COLO668 (cell line): ENCODE data around the gene DAND5.
"Not testable (repeated sequence)": the region's sequence is repeated elsewhere in the genome, so short reads cannot be mapped to it uniquely, and the experiment has no call there.

Experiments used
- DNase-seq: peaks from one replicate; lab custom pipeline; 2025; ENCODE audit not compliant: unreplicated experiment; lab: John Stamatoyannopoulos, UW

DAND5 gene

DNA sequence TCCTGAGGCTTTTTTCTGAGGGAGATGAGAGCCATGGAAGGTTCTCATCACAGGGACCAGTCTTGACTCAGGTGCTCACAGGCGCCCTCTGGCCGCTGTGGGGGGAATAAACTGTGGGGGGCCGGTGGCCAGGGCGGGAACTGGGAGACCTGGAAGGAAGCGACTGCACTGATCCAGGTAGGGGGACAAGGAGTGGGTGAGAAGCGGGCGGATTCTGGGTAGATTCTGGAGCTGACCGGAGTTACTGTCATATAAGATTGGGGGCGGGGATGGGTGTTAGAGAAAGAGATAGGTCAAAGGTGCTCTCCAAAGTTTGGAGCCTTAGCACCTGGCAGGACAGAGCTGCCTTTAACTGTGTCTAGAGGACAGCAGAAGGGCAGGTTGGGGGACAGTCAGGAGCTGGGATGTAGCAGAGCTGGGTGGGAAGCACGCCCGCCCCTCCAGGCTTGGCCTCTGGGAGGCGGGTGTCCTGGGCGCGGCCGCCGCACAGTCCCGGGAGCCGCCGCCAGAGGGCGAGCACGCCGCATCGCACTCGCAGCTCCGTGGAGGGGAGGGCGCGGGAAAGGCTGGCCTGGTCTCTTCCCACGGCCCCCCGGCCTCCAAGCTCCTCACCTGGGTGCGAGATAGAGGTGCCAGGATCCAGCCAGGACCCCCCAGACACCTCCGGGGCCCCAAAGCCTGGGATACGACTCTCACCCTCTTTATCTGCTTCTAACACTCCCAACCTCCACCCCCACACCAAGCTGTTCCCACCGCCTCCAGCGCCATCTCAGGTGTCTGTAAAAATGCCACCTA is 4.2 kb upstream of the DAND5 start:
- DNase-seq, result peak; percentile 84

DNA sequence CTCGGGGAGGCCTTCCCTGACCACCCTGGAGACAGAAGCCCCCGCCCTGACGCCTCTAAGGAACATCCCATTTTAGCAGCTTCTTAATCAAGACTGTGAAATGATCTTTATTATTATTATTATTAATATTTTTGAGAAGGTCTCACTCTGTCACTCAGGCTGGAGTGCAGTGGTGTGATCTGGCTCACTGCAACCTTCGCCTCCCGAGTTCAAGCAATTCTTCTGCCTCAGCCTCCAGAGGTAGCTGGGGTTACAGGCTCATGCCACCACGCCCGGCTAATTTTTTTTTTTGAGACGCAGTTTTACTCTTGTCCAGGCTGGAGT is 3.6 kb upstream of the DAND5 start:
- DNase-seq, result no peak

DNA sequence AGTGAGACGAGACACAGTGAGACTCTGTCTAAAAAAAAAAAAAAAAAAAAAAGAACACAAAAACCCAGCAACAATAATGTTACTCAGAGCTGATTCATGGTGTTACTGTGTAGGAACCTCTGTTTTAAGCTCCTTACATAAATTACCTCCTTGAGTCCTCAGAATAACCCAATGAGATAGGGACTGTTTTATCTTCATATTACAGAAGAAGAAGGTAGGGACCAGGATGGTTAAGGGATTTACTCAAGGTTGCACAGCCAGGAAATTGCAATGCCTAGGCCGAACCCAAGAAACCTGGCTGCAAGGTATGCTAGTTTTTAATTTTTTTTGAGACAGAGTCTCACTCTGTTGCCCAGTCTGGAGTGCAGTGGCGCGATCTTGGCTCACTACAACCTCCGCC is 1.5 kb upstream of the DAND5 start:
- no peak for DNase-seq

DNA sequence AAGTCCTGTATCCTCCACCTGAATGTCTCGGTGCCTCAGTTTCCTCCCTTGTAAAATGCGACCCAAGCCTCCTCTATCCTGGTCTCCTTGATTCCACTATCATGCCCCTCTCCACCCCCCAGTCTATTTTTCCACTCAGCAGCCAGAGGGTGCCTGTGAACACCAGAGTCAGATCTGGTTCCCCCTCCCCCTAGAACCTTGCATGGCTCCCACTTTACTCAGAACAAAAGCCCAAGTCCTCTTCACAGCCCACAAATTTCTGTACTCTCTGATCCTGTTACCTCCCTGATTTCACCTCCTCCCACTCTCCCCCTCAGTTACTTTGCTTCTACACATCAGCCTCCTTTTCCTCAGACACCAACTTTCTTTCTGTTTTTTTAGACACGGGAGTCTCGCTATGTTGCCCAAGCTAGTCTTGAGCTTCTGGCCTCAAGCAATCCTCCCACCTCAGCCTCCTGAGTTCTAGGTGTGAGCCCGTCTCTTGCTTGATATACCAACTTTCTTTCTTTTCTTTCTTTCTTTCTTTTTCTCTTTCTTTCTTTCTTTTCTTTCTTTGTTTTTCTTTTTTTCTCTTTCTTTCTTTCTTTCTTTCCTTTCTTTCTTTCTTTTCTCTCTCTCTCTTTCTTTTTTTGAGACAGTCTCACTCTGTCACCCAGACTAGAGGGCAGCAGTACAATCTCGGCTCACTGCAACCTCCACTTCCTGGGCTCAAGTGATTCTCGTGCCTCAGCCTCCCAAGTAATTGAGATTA is 869 bp downstream of the DAND5 start:
- no peak for DNase-seq

DNA sequence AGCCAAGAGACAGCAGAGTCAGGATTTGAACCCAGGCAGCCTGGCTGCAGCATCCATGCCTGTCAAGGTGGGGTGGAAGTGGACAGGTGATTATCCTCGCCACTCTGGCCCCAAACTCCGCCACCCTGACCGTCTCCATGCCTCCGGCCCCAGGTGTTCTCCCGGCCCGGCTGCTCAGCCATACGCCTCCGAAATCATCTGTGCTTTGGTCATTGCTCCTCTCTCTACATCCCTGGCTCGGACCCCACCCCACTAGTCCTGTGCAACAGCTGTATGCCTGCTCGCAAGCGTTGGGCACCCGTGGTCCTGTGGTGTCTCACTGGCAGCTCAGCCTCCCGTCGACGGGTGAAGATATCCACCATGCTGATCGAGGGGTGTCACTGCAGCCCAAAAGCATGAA is 3.9 kb downstream of the DAND5 start:
- DNase-seq, result no peak

DNA sequence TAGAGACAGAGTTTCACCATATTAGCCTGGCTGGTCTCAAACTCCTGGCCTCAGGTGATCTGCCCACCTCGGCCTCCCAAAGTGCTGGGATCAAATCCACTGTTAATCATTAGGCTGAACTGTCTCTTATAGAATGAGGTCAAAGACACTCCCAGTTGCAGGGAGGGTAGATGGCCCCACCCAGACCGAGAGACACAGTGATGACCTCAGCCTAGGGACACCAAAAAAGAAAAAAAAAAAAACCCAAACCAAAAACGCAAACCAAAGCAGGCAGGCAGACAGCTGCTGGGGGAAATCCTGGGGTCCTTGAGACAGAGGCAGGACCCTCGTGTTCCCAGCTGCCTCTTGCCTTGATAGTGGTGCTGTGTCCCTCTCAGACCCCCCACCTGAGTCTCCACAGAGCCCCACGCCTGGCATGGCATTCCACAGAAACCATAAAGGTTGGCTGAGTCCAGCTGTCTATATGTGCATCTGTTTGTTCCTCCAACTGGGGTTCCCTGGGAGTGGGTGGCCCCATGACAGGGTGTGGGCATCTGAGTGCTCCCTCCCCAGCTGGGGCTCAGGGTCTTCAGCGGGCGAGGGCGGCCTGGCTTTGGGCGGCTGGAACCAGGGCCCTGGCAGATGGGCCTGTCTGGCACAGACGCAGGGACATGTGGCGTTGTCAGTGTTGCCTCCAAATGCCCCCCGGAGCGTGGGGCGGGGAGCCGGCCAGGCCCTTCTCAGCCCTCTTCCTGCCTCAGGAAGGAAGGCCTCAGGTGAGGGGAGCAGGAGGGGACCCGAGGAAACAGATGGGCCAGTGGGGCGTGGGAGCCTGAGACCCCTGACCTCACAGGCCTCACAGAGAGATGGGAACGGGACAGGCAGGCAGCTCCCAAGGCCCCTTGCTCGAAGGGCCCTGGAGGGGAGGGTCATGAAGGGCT is 5.2 kb downstream of the DAND5 start:
- peak; percentile 20 for DNase-seq

DNA sequence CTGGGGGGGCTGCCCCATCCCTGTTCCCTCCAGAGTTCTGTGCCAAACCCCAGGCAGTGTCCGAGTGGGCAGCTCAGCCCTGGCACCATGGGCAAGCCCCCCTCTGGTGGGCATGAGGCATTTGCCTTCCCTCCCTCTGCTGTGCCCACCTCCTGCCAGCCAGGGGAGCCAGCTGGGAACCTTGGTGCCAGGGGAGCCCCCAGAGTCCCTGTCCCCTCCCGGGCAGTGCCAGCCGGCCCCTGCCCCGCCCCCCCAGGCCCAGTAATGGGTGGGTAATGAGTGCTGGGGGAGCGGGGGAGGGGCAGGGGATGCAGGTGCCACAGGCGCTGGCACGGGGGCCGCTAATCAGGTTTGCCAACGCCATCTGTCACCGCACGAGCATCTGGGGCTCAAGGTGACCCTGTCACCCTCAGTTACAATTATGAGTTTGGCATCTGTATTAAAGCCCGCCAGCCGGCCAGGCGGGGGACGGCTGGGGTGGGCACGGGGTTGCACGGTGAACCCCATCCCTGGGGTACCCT is 5.9 kb downstream of the DAND5 start:
- no peak for DNase-seq

DNA sequence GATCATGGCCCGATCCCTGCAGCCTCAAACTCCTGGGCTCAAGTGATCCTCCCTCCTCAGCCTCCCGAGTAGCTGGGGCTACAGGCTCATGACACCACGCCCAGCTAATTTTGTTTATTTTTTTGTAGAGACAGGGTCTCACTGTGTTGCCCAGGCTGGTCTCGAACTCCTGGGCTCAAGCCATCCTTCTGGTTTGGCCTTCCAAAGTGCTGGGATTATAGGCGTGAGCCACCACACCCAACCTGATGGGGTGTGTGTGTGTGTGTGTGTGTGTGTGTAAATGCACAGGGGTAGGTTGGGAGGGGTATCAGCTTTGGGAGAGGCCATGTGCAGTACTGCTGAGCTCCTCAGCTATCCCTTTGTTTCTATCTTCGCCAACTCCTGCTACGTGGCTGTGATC is 6.7 kb downstream of the DAND5 start:
- DNase-seq, result not testable (repeated sequence)

DNA sequence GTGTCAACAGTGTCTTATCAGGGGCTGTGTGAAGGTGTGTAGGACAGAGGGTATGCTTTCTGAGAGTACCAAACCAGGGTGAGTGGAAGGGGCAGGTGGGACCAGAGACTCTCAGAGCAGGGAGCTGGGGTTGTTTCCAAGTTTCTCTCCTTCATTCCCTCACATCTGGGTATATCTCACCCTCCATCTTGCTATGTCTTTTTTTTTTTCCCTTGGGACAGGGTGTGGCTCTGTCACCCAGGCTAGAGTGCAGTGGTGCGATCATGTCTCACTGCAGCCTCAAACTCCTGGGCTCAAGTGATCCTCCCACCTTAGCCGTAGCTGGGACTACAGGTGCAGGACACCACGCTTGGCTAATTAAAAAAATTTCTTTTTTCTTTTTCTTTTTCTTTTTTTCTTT is 10.6 kb downstream of the DAND5 start:
- DNase-seq, result no peak

DNA sequence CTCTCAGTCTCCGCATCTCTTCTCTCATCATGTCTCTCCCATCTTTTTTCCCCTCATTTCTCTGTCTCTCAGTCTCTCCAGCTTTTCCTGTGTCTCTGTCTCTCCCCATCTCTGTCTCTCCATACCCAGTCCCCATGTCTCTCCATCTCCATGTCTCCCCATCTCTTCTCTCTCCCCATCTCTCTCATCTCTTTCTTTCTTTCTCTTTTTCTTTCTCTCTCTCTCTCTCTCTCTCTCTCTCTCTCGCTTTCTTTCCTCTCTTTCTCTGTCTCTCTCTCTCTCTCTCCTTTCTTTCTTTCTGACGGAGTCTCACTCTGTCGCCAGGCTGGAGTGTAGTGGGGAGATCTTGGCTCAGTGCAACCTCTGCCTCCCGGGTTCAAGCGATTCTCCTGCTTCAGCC is 13.3 kb downstream of the DAND5 start:
- DNase-seq, result no peak

DNA sequence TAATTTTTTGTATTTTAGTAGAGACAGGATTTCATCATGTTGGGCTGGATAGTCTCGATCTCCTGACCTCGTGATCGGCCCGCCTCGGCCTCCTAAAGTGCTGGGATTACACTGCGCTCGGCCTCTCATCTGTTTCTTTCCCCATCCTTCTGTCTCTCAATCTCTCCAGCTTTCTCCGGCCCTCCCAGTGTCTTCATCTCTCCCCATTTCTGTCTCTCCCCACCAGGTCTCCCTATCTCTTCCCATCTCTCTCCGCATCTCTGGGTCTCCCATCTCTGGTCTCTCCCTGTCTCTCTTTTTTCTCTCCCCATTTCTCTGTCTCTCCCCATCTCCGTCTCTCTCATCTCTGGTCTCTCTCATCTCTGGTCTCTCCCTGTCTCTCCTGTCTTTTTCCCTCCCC is 13.7 kb downstream of the DAND5 start:
- no peak for DNase-seq

DNA sequence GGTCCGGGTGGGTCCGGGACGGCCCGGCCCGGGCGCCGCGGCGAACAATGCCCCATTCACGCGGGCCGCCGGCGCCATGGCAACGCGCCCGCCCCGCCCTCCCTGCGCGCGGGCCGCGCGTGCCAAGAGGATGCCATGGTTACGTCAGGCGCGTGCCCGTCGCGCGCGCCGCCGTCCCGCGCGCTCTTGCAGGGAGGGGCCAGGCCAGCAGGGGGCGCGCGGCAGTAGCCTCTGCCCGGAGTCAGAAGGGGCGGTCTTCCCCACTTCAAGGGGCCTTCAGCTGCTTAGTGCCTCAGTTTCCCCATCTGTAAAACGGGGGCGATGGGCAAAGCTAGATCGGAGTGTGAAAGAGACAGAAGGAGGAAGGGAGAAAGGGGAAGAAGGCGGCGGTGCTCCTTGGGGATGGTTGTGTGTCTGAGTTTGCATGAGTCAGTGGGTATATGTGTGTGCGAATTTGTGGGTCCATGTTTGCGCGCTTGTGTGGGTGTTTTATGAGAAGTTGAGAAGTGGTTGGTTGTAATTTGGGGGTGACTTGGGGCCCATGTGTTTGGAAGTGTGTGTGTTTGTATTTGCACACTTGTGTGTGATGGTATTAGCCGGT is 14.3 kb downstream of the DAND5 start:
- DNase-seq, result peak; percentile 77

DNA sequence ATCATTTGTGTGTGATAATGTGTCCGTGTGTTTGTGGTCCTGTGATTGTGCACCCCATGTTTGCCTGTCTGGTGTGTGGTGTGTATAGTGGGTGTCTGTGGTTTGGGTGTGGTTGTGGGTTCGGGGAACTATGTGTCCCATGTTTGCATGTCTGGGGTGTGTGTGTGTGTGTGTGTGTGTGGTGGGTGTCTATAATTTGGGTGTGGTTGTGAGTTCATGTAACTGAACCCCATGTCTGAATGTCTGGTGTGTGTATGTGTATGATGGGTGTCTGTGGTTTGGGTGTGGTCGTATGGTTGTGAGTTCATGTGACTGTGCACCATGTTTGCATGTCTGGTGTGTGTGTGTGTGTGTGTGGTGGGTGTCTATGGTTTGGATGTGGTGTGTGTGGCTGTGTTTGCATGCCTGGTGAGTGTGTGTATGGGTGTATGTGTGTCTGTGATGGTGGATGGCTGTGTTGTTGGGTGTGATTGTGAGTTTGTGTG is 14.8 kb downstream of the DAND5 start:
- DNase-seq, result no peak

DNA sequence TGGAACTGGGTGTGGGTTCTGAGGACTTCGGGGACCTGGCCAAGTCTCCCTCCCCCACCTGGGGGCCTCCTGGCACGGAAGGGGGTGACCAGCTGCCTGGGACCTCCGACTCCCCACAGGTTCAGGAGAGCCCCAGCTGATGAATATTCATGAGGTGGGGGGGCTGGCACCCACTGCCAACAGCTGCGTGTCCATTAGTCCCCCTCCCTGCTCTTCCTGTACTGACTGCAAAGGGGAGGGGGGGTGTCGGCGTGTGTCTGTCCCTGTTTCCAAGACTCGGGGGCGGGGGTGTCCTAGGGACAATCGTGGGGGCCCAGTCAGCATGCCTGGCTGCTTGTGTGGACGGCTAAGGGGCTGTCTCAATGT is 15.3 kb downstream of the DAND5 start:
- DNase-seq, result no peak

DNA sequence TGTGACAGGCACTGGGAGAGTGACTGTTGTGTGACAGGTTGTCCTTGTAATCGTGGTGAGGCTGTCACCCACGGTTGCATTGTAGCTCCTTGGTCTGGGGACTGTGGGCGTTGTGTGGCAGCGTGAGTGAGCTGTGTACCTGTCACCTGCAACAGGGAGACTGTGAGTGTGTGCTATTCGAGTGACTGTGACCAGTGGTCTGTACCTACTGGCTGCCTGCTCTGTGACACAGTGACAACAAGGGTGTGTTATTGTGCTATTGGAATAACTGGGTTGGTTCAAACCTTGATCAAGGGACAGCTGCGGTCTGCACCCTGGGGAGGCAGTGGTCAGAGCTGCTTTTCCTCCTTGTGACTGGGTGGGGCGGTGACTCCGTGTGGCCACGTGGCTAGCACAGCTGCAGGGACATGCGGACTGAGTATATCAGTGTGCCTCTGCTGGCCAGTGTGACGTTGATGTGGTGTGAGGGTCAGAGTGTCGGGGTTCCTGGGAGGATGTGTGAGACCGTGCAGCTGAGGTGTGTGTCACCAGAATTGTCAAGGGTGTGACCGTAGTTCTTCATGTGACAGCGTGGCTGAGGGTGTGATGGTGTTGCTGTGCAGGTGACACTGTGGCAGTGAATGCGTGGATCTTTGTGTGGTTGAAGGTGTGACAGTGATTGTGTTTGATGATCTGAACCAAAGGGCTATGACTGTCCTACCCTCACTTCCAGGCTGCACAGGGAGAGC is 15.8 kb downstream of the DAND5 start:
- peak; percentile 76 for DNase-seq

DNA sequence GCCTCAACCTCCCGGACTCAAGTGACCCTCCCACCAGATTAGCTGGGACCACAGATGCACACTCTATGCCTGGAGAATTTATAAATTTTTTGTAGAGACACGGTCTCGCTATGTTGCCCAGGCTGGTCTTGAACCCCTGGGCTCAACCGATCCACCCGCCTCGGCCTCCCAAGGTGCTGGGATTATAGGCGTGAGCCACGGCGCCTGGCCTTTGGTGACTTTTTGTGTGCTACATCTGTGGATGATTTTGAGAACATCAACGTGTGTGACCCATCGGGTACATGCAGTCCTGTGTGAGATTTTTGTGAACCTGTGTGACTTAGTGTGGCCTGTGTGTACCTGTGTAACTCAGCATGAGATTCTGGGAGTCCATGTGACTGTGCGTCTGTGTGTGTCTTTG is 17.4 kb downstream of the DAND5 start:
- DNase-seq, result no peak

DNA sequence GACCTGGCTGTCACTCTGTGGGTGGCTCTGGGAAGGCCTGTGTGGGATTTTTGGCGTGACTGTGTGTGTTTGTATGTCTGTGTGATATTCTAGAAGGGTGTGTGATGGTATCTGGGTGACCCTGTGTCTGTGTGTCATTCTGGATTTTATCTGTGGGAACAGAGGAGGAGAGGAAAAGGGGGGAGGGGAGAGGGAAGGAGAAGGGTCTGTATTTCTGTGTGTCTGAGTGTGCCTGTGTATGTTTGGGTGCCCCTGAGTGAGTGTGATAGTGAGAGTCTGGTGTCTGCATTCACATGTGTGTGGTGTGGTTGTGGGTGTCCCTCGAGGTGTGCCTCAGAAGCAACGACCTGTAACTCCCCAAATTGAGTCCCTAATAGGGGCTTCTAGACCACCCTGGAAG is 17.8 kb downstream of the DAND5 start:
- DNase-seq, result no peak

DNA sequence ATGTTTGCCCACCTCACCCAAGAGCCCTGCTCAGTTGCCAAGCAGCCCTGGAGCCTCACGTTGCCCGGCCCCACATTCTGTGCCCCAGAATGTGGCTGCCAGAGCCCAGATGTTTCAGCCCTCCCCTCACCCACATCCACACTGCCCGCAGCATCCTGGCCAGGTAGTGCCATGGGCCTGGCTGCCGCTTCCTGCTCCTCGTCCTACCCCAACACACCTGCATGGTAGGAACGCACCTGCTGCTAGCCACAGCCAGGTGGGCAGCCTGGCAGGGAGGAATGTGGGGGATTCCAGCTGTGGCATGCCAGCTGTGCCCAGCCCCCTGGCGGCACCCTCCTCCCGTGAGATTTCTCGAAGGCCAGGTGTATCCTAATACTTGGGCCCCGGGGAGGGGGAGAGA is 18.4 kb downstream of the DAND5 start:
- DNase-seq, result peak; percentile 65

DNA sequence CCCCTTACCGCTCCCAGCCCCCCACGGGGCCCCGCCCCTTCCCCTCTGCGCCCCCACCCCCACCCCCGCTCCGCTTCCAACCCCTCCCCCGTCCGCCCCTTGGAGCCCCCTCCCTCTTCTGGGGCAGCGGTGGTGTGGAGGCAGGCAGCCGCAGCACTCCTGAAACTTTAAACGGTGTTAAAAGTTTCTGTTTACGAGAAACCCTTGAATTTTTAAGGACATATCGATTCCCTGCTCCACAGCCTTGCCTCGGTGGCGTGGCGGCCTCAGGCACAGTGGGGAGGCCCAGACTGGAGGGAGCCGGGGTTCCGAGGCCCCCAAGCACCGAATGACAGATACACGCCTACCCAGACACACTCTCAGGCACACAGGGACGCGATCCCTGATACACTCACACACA is 21.1 kb downstream of the DAND5 start:
- DNase-seq, result no peak

DNA sequence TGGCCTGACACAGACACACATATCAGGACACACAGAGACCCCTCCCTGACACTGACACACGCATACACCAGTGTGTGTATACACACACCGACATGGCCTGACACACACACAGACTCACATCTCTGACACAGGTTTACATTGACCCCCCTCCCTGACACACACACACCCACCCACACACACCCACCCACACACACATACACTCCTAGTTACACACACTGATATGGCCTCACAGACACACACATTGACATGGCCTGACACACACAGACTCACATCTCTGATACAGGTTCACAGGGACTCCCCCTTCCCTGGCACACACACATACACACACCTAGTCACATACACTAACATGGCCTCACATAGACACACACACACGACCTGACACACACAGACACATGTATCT is 21.5 kb downstream of the DAND5 start:
- no peak for DNase-seq
